GM12878 (cell line): ENCODE measurements around the gene CXCR1. TPM values are rescaled to one million over a fixed set of nuclear protein-coding genes. Genes with fewer than 3 reads are reported as not detected.

Experiments
- ATAC-seq: fragments of 200-7000 bp; cut with Tn5 transposase; 3 replicates; pipeline ENCODE4 v1.9.1; 2020; ENCODE audit warnings: mild to moderate bottlenecking, moderate library complexity
- BruUV-seq: library from RNA; stranded (reverse); fragments of 400-500 nt; replicated peaks from 2 replicates; lab custom pipeline; 2021; lab: Mats Ljungman, UMichigan
- CTCF ChIA-PET: fragments of 300-600 bp; sonication (Branson Sonifier 250); formaldehyde crosslinking; extraction: SDS; loops from one replicate; lab custom pipeline; 2021; ENCODE audit warnings: inconsistent platforms; lab: Yijun Ruan, JAX
- POLR2A ChIA-PET: fragments of 350-600 bp; formaldehyde crosslinking; extraction: SDS; loops from one replicate; lab custom pipeline; 2021; ENCODE audit warnings: inconsistent platforms; lab: Charles Lee
- RAD21 ChIA-PET: fragments of 300-600 bp; sonication (Branson Sonifier 250); formaldehyde crosslinking; loops from one replicate; lab custom pipeline; 2023; ENCODE audit warnings: antibody characterized with exemption; ENCODE audit not compliant: unreplicated experiment; lab: Charles Lee
- SMC1A ChIA-PET: fragments of 300-600 bp; sonication (Branson Sonifier 250); formaldehyde crosslinking; loops from one replicate; lab custom pipeline; 2023; ENCODE audit not compliant: unreplicated experiment, uncharacterized antibody; lab: Charles Lee
- DNase-seq: peaks from one replicate; pipeline ENCODE4 v3.0.0-alpha.2; 2011; ENCODE audit warnings: low read depth, low spot score
- FAIRE-seq: peaks from 3 replicates; lab custom pipeline; 2011; peaks lifted over from hg19 to GRCh38; lab: Jason Lieb, UNC
- H2AFZ ChIP-seq: 2 replicates; pipeline ENCODE4 v1.6.0; 2011; ENCODE audit warnings: low read depth, low read length, control low read depth; ENCODE audit not compliant: control insufficient read depth
- H3K27ac ChIP-seq: 2 replicates; pipeline ENCODE4 v1.5.1; 2011; ENCODE audit warnings: control low read depth; ENCODE audit not compliant: control insufficient read depth, insufficient read depth
- H3K27me3 ChIP-seq, 2 experiments: replicated peaks in 1 of 2; 2 replicates each; pipeline versions ENCODE4 v1.6.0 to v1.6.1; 2011; ENCODE audit warnings: low read length in 1 of 2; ENCODE audit not compliant: control insufficient read depth in 2 of 2, insufficient read depth in 2 of 2
- H3K36me3 ChIP-seq, 2 experiments: 2 replicates each; pipeline ENCODE4 v1.5.1; 2011; ENCODE audit warnings: low read length in 1 of 2; ENCODE audit not compliant: control insufficient read depth in 2 of 2, insufficient read depth in 2 of 2
- H3K4me1 ChIP-seq: 2 replicates; pipeline ENCODE4 v1.6.1; 2011; ENCODE audit warnings: mild to moderate bottlenecking, low read length, moderate library complexity, mixed read lengths; ENCODE audit not compliant: control insufficient read depth, insufficient read depth
- H3K4me2 ChIP-seq: 2 replicates; pipeline ENCODE4 v1.6.0; 2011; ENCODE audit warnings: control low read depth; ENCODE audit not compliant: control insufficient read depth, insufficient read depth
- H3K4me3 ChIP-seq: fragments of 200-600 bp; sonication (generic); 2 replicates; pipeline ENCODE4 v1.5.1; 2016
- H3K79me2 ChIP-seq: 2 replicates; pipeline ENCODE4 v1.6.0; 2011; ENCODE audit warnings: low read length; ENCODE audit not compliant: control insufficient read depth, insufficient read depth
- H3K9ac ChIP-seq: 2 replicates; pipeline ENCODE4 v1.8.0; 2011; ENCODE audit warnings: low read length, control low read depth, mixed read lengths; ENCODE audit not compliant: control insufficient read depth, insufficient read depth
- H3K9me3 ChIP-seq: replicated peaks from 3 replicates; pipeline ENCODE4 v1.5.1; 2011; ENCODE audit warnings: mild to moderate bottlenecking, low read length; ENCODE audit not compliant: control insufficient read depth, insufficient read depth
- H4K20me1 ChIP-seq: 2 replicates; pipeline ENCODE4 v1.6.0; 2011; ENCODE audit not compliant: control insufficient read depth, insufficient read depth
- BHLHE40 ChIP-seq, 2 experiments: fragments of 450-650 bp in 1 of 2; IDR thresholded peaks; 2 replicates each; pipeline ENCODE4 v1.6.1; 2011 to 2017; ENCODE audit warnings: low read depth in 2 of 2, borderline replicate concordance in 1 of 2, improper control_type of control experiment in 1 of 2, low read length in 1 of 2, mild to moderate bottlenecking in 1 of 2
- BMI1 ChIP-seq: fragments of 450-650 bp; IDR thresholded peaks from 2 replicates; pipeline ENCODE4 v1.6.1; 2016; ENCODE audit warnings: mild to moderate bottlenecking, moderate library complexity, borderline replicate concordance
- CREM ChIP-seq: IDR thresholded peaks from 2 replicates; pipeline ENCODE4 v1.6.1; 2014; ENCODE audit warnings: antibody characterized with exemption, low read depth
- EP300 ChIP-seq, 2 experiments: fragments of 150-350 bp in 1 of 2; IDR thresholded peaks; 2 replicates each; pipeline ENCODE4 v1.6.1; 2011 to 2012; ENCODE audit warnings: low read depth in 2 of 2, low read length in 2 of 2, borderline replicate concordance in 1 of 2, improper control_type of control experiment in 1 of 2, inconsistent platforms in 1 of 2; ENCODE audit not compliant: control insufficient read depth in 1 of 2
- FOS ChIP-seq: IDR thresholded peaks from 3 replicates; pipeline ENCODE4 v1.6.1; 2011; ENCODE audit warnings: borderline replicate concordance; ENCODE audit not compliant: insufficient read length; ENCODE audit errors: extremely low read depth
- HDAC6 ChIP-seq: fragments of 200-600 bp; sonication (generic); IDR thresholded peaks from one replicate; pipeline ENCODE4 v1.8.0; 2017; ENCODE audit warnings: antibody characterized with exemption; ENCODE audit not compliant: unreplicated experiment
- HDGF ChIP-seq: fragments of 450-650 bp; IDR thresholded peaks from 2 replicates; pipeline ENCODE4 v1.6.1; 2016; ENCODE audit warnings: antibody characterized with exemption
- IRF4 ChIP-seq: IDR thresholded peaks from 2 replicates; pipeline ENCODE4 v1.6.1; 2011; ENCODE audit warnings: low read depth, low read length
- MEF2A ChIP-seq: IDR thresholded peaks from 2 replicates; pipeline ENCODE4 v1.6.1; 2011; ENCODE audit warnings: low read depth, mild to moderate bottlenecking, low read length, moderate library complexity; ENCODE audit not compliant: insufficient read depth
- MYC ChIP-seq: IDR thresholded peaks from 2 replicates; pipeline ENCODE4 v1.6.1; 2011; ENCODE audit warnings: mild to moderate bottlenecking, low read length, moderate library complexity, inconsistent platforms; ENCODE audit not compliant: insufficient read depth, insufficient replicate concordance, insufficient read length, severe bottlenecking
- RB1 ChIP-seq: fragments of 450-650 bp; formaldehyde crosslinking; IDR thresholded peaks from 2 replicates; pipeline ENCODE4 v1.6.1; 2017; ENCODE audit warnings: mild to moderate bottlenecking, borderline replicate concordance
- RBBP5 ChIP-seq: fragments of 200-600 bp; sonication (generic); conservative IDR thresholded peaks from 2 replicates; pipeline ENCODE4 v1.6.1; 2016
- RFX5 ChIP-seq: IDR thresholded peaks from 2 replicates; pipeline ENCODE4 v1.6.1; 2011; ENCODE audit warnings: low read depth, low read length, improper control_type of control experiment
- SP1 ChIP-seq: IDR thresholded peaks from one replicate; pipeline ENCODE4 v1.6.1; 2011; ENCODE audit warnings: low read depth, low read length
- SUZ12 ChIP-seq: fragments of 200-600 bp; sonication (generic); IDR thresholded peaks from one replicate; pipeline ENCODE4 v1.6.1; 2018; ENCODE audit warnings: antibody characterized with exemption, mild to moderate bottlenecking; ENCODE audit not compliant: unreplicated experiment
- YY1 ChIP-seq: IDR thresholded peaks from 2 replicates; pipeline ENCODE4 v1.6.1; 2011; ENCODE audit warnings: low read depth, mild to moderate bottlenecking, low read length
- ZBTB4 ChIP-seq: fragments of 450-650 bp; formaldehyde crosslinking; IDR thresholded peaks from 2 replicates; pipeline ENCODE4 v1.4.0; 2022; ENCODE audit warnings: mild to moderate bottlenecking, moderate library complexity
- ZNF274 ChIP-seq: IDR thresholded peaks from one replicate; pipeline ENCODE4 v1.8.0; 2011; ENCODE audit not compliant: insufficient read length, insufficient read depth
- WGBS: methylation state at CpG from one replicate; pipeline ENCODE4 v1.1.6; 2016; ENCODE audit warnings: low lambda C conversion rate; ENCODE audit not compliant: insufficient replicate concordance, insufficient coverage; ENCODE audit errors: missing lambda C conversion rate; 5-methylcytosine and 5-hydroxymethylcytosine counted together
- in situ Hi-C: fragments of 300-500 bp; cut with MboI; formaldehyde crosslinking; loops from 9 replicates; pipeline ENCODE4 v1.14.3; 2018; ENCODE audit warnings: mixed read lengths
- intact Hi-C: fragments of 100-400 bp; cut with micrococcal nuclease; formaldehyde crosslinking; loops from one replicate; pipeline ENCODE4 v1.14.2; 2022; ENCODE audit not compliant: unreplicated experiment
- polyA plus RNA-seq, 11 experiments: library from polyadenylated mRNA; depleted of rRNA in 4 of 11; unstranded in 6 of 11; stranded (reverse) in 5 of 11; fragments of >200 nt; fragmentation: Nextera tagmentation in 4 of 11; fragmentation: Illumina TruSeq in 1 of 11; extraction: Ambion mirVana in 4 of 11; extraction: Trizol in 1 of 11; gene quantifications; 1 replicate in 1 of 11; 2 replicates in 10 of 11; pipeline versions ENCODE4 v1.2.1 to v1.2.3, GENCODE V29; 2011 to 2016; ENCODE audit warnings: inconsistent platforms in 2 of 11, missing spikeins in 2 of 11, low read depth in 1 of 11
- total RNA-seq, 4 experiments: library from RNA; depleted of rRNA in 3 of 4; stranded (reverse); fragments of >200 nt in 3 of 4; fragmentation: Illumina TruSeq in 1 of 4; extraction: Trizol in 1 of 4; gene quantifications; 2 replicates each; pipeline versions ENCODE4 v1.2.1 to v1.2.3, GENCODE V29; 2013 to 2021
- TF ChIP-seq, protein P1 (sequence below): IDR thresholded peaks from 2 replicates; pipeline ENCODE4 v1.6.1; 2012; ENCODE audit warnings: low read depth, low read length, improper control_type of control experiment

Gene CXCR1
- total and polyA plus RNA-seq, 10 of the 15 experiments (the other 5 are each of a cell fraction or from before 2014, with no cell fraction given), result not detected

GRCh38 chr2:218125095-218125494 lies 41.7 kb downstream of the CXCR1 start:
- DNase-seq (no peak), ATAC-seq (no peak), FAIRE-seq (no peak)
- Histone ChIP-seq H3K4me2 (no peak overlapping the region), H3K27me3 (0 out of 4 replicates have a peak, but pooled peaks cover 0 to 2% of the 10 kb centered on the region in 2 experiments), H3K4me3 (no peak overlapping the region), H3K9me3 (peaks cover 2% of the 10 kb centered on the region), H4K20me1 (no peaks in the 10 kb centered on the region), H3K79me2 (no peaks in the 10 kb centered on the region), H3K9ac (no peak overlapping the region), H3K4me1 (no peaks in the 10 kb centered on the region), H2AFZ (no peak overlapping the region), H3K27ac (no peak overlapping the region), H3K36me3 (no peaks in the 10 kb centered on the region)
- ChIA-PET CTCF (no interaction called here), SMC1A (no interaction called here), RAD21 (no interaction called here), POLR2A (no interaction called here)
- BruUV-seq, result no TSS peak
- WGBS, result 2% methylated on average over 4 of the region's 4 CpGs
- intact Hi-C loops (no loop called here), in situ Hi-C loops (no loop called here)
- TF ChIP-seq RBBP5 (no peak), BHLHE40 (IDR thresholded peaks at IDR 0.05; ENCODE audit: borderline replicate concordance in 1 of 2, low read depth in 2 of 2, low read length in 1 of 2) (no peak), ZNF274 (no peak), BMI1 (no peak), YY1 (no peak), ZBTB4 (CRISPR knock-in tag) (no peak), HDGF (no peak), IRF4 (no peak), RB1 (no peak), EP300 (IDR thresholded peaks at IDR 0.05; ENCODE audit: borderline replicate concordance in 1 of 2, control insufficient read depth in 1 of 2, low read depth in 2 of 2, low read length in 2 of 2) (no peak), MYC (no peak), SUZ12 (no peak), RFX5 (no peak), SP1 (no peak), CREM (no peak), HDAC6 (no peak), FOS (no peak), MEF2A (no peak)
- TF ChIP-seq, protein P1, sequence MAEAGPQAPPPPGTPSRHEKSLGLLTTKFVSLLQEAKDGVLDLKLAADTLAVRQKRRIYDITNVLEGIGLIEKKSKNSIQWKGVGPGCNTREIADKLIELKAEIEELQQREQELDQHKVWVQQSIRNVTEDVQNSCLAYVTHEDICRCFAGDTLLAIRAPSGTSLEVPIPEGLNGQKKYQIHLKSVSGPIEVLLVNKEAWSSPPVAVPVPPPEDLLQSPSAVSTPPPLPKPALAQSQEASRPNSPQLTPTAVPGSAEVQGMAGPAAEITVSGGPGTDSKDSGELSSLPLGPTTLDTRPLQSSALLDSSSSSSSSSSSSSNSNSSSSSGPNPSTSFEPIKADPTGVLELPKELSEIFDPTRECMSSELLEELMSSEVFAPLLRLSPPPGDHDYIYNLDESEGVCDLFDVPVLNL, result no peak
